ENCODE results near the gene CTNND2. TPM values are rescaled to one million over a fixed set of nuclear protein-coding genes. Genes with fewer than 3 reads are reported as not detected.

The CTNND2 gene
- total RNA-seq, 1 donor from 2014 or later = 2.5 TPM

GRCh38 chr5:10981932-10982331, 922.3 kb downstream of the CTNND2 start:
- Mint-ChIP-seq H3K4me1 (ENCODE audit: unreplicated experiment) (no peaks in the 10 kb centered on the region), H3K27me3 (ENCODE audit: unreplicated experiment) (peaks cover 17% of the 10 kb centered on the region), H3K27ac (ENCODE audit: unreplicated experiment) (no peak overlapping the region), H3K4me3 (ENCODE audit: unreplicated experiment) (no peak overlapping the region), H3K9me3 (ENCODE audit: unreplicated experiment) (no peaks in the 10 kb centered on the region), H3K36me3 (ENCODE audit: unreplicated experiment) (no peaks in the 10 kb centered on the region)
- DNase-seq (ENCODE audit: extremely low spot score, unreplicated experiment) = no peak
- TF ChIP-seq, protein P1, sequence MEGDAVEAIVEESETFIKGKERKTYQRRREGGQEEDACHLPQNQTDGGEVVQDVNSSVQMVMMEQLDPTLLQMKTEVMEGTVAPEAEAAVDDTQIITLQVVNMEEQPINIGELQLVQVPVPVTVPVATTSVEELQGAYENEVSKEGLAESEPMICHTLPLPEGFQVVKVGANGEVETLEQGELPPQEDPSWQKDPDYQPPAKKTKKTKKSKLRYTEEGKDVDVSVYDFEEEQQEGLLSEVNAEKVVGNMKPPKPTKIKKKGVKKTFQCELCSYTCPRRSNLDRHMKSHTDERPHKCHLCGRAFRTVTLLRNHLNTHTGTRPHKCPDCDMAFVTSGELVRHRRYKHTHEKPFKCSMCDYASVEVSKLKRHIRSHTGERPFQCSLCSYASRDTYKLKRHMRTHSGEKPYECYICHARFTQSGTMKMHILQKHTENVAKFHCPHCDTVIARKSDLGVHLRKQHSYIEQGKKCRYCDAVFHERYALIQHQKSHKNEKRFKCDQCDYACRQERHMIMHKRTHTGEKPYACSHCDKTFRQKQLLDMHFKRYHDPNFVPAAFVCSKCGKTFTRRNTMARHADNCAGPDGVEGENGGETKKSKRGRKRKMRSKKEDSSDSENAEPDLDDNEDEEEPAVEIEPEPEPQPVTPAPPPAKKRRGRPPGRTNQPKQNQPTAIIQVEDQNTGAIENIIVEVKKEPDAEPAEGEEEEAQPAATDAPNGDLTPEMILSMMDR (IDR thresholded peaks at IDR 0.05) = no peak

DNA sequence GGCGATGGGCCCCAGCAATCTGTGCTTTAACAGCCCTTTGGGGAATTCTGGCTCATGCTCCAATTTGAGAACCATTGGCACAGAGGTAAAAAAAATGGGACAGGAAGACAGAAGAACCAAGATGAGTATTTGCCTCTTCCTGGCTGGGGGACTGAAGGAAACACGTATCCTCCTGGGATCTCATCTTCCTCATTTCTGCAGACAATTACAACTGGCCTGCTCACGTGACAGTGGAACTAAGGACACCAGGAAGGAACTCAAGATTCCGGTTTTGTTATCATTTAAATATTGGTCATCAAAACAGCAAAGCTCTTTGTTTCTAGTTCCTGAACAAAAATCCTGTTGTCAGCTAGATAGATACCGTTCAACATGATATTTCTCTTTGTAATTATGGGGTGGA, 927.2 kb downstream of the CTNND2 start:
- Mint-ChIP-seq H3K4me3 (ENCODE audit: unreplicated experiment) (no peak overlapping the region), H3K4me1 (ENCODE audit: unreplicated experiment) (no peaks in the 10 kb centered on the region), H3K9me3 (ENCODE audit: unreplicated experiment) (no peaks in the 10 kb centered on the region), H3K27me3 (ENCODE audit: unreplicated experiment) (peaks cover 5% of the 10 kb centered on the region), H3K36me3 (ENCODE audit: unreplicated experiment) (no peaks in the 10 kb centered on the region), H3K27ac (ENCODE audit: unreplicated experiment) (no peak overlapping the region)
- DNase-seq (ENCODE audit: extremely low spot score, unreplicated experiment) = no peak
- TF ChIP-seq, protein P1 (IDR thresholded peaks at IDR 0.05) = no peak

DNA sequence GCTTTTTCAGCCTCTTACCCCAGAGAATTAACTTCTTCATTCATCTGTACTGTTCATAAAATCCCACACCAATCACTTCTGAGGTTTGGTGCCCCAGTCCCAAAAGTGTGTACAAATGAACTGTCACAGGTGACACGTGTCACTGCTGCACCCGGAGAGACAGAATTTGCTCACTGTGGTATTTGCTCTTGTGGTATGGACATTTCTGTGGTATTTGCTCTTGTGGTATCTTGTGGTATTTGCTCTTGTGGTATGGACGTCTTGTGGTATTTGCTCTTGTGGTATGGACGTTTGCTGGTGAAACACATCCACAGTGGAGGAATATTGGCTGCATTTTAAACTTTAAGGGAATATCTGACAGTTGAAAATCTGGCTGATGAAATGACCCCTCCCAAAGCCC, 928.3 kb downstream of the CTNND2 start:
- Mint-ChIP-seq H3K9me3 (ENCODE audit: unreplicated experiment) (no peaks in the 10 kb centered on the region), H3K4me3 (ENCODE audit: unreplicated experiment) (no peak overlapping the region), H3K27ac (ENCODE audit: unreplicated experiment) (no peak overlapping the region), H3K27me3 (ENCODE audit: unreplicated experiment) (peaks cover 7% of the 10 kb centered on the region), H3K4me1 (ENCODE audit: unreplicated experiment) (no peaks in the 10 kb centered on the region), H3K36me3 (ENCODE audit: unreplicated experiment) (no peaks in the 10 kb centered on the region)
- no peak for DNase-seq (ENCODE audit: extremely low spot score, unreplicated experiment)
- TF ChIP-seq, protein P1 (IDR thresholded peaks at IDR 0.05) = no peak

DNA sequence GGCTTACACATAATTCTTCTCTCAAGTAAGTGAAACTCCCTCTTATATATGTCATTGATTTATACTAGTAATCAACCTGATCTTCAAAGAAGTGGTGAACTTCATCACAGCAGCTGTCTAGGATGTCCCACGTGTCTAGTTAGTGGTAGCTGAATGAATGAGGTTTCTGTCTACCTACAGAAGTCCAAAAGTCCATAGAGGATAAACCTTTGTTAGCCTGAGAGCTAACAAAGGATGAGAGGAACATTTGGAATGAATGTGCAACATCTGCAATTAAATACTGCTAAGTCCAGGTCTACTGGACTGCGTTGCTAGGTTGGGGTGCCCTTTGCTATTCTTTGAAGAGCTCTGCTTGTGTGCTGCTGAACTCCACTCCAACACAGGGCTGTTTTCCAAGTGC, 929.4 kb downstream of the CTNND2 start:
- H3K9me3 Mint-ChIP-seq (ENCODE audit: unreplicated experiment) = no peaks in the 10 kb centered on the region
- no peak overlapping the region for H3K27ac Mint-ChIP-seq (ENCODE audit: unreplicated experiment)
- no peaks in the 10 kb centered on the region for H3K36me3 Mint-ChIP-seq (ENCODE audit: unreplicated experiment)
- peaks cover 8% of the 10 kb centered on the region for H3K27me3 Mint-ChIP-seq (ENCODE audit: unreplicated experiment)
- no peaks in the 10 kb centered on the region for H3K4me1 Mint-ChIP-seq (ENCODE audit: unreplicated experiment)
- no peak for DNase-seq (ENCODE audit: extremely low spot score, unreplicated experiment)
- no peak overlapping the region for H3K4me3 Mint-ChIP-seq (ENCODE audit: unreplicated experiment)
- TF ChIP-seq, protein P1 (IDR thresholded peaks at IDR 0.05) = no peak

GRCh38 chr5:10973316-10973715, 930.9 kb downstream of the CTNND2 start:
- Mint-ChIP-seq H3K27me3 (ENCODE audit: unreplicated experiment) (peaks cover 6% of the 10 kb centered on the region), H3K9me3 (ENCODE audit: unreplicated experiment) (no peaks in the 10 kb centered on the region), H3K4me1 (ENCODE audit: unreplicated experiment) (no peaks in the 10 kb centered on the region), H3K36me3 (ENCODE audit: unreplicated experiment) (no peaks in the 10 kb centered on the region), H3K27ac (ENCODE audit: unreplicated experiment) (no peak overlapping the region), H3K4me3 (ENCODE audit: unreplicated experiment) (no peak overlapping the region)
- TF ChIP-seq, protein P1 (IDR thresholded peaks at IDR 0.05) = no peak
- DNase-seq (ENCODE audit: extremely low spot score, unreplicated experiment) = no peak
